K562 (cell line): ENCODE results near the gene TSPAN1. TPM values are rescaled to one million over a fixed set of nuclear protein-coding genes. Genes with fewer than 3 reads are reported as not detected.

ENCODE experiments used
- ARHGAP35 ChIP-seq: fragments of 450-650 bp; IDR thresholded peaks from 2 replicates; pipeline ENCODE4 v1.6.1; 2018; ENCODE audit not compliant: partially characterized antibody
- ATF2 ChIP-seq: sonication (generic); formaldehyde crosslinking; IDR thresholded peaks from 2 replicates; pipeline ENCODE4 v1.8.1; 2022; ENCODE audit warnings: missing genetic modification reagents
- ATF7 ChIP-seq: fragments of 450-650 bp; IDR thresholded peaks from 2 replicates; pipeline ENCODE4 v1.7.1; 2014; ENCODE audit warnings: mild to moderate bottlenecking, moderate library complexity
- CBX3 ChIP-seq, 2 experiments: IDR thresholded peaks; 1 replicate in 1 of 2; 2 replicates in 1 of 2; pipeline ENCODE4 v1.6.1; 2012; ENCODE audit warnings: inconsistent platforms in 2 of 2, low read length in 2 of 2, borderline replicate concordance in 1 of 2, control low read depth in 1 of 2
- HIVEP1 ChIP-seq: fragments of 250-450 bp; sonication (Bioruptor Pico); IDR thresholded peaks from 2 replicates; pipeline ENCODE4 v1.4.0; 2020; ENCODE audit warnings: mild to moderate bottlenecking
- MTA1 ChIP-seq: fragments of 450-650 bp; IDR thresholded peaks from 2 replicates; pipeline ENCODE4 v1.6.1; 2017; ENCODE audit warnings: borderline replicate concordance
- RERE ChIP-seq: sonication (generic); formaldehyde crosslinking; IDR thresholded peaks from 2 replicates; pipeline ENCODE4 v1.8.0; 2023; ENCODE audit warnings: missing genetic modification reagents, mild to moderate bottlenecking, borderline replicate concordance
- SNRNP70 ChIP-seq: fragments of 200-400 bp; formaldehyde crosslinking; optimal IDR thresholded peaks from 2 replicates; pipeline ENCODE3; 2017; ENCODE audit warnings: low read depth, low read length
- SPI1 ChIP-seq: IDR thresholded peaks from 2 replicates; pipeline ENCODE4 v1.6.1; 2011; ENCODE audit warnings: low read depth, low read length, control low read depth, borderline replicate concordance
- SREBF2 ChIP-seq: sonication (generic); formaldehyde crosslinking; IDR thresholded peaks from 2 replicates; pipeline ENCODE4 v1.4.0; 2020; ENCODE audit warnings: mild to moderate bottlenecking, missing genetic modification reagents
- ZNF24 ChIP-seq: fragments of 450-650 bp; IDR thresholded peaks from 2 replicates; pipeline ENCODE4 v1.6.1; 2016
- ZNF780A ChIP-seq: fragments of 250-450 bp; sonication (Bioruptor Pico); IDR thresholded peaks from 2 replicates; pipeline ENCODE4 v1.5.0; 2021; ENCODE audit warnings: mild to moderate bottlenecking
- polyA plus RNA-seq, 8 experiments: library from polyadenylated mRNA; depleted of rRNA in 4 of 8; stranded (reverse) in 5 of 8; unstranded in 3 of 8; fragments of >200 nt; fragmentation: Nextera tagmentation in 2 of 8; fragmentation: Illumina TruSeq in 1 of 8; extraction: Ambion mirVana in 2 of 8; extraction: Trizol in 1 of 8; gene quantifications; 2 replicates each; pipeline versions ENCODE4 v1.2.1 to v1.2.3, GENCODE V29; 2011 to 2014; ENCODE audit warnings: inconsistent platforms in 1 of 8, missing spikeins in 1 of 8
- total RNA-seq, 7 experiments: library from RNA; depleted of rRNA in 6 of 7; stranded (reverse); fragments of >200 nt in 6 of 7; fragmentation: Illumina TruSeq in 2 of 7; extraction: Trizol in 2 of 7; gene quantifications; 2 replicates each; pipeline versions ENCODE4 v1.2.1 to v1.2.3, GENCODE V29; 2011 to 2021; ENCODE audit warnings: low replicate concordance in 1 of 7

TSPAN1 gene
- total and polyA plus RNA-seq, 9 of the 15 experiments (the other 6 are each of a cell fraction or from before 2014, with no cell fraction given) = 0.58 TPM; not detected in 8

- no peak for TF ChIP-seq CBX3 (IDR thresholded peaks at IDR 0.05; ENCODE audit: borderline replicate concordance in 1 of 2, low read length in 2 of 2)
- TF ChIP-seq SREBF2 (CRISPR knock-in tag) = no peak
- no peak for TF ChIP-seq HIVEP1 (CRISPR knock-in tag)
- no peak for TF ChIP-seq SPI1
- no peak for TF ChIP-seq SNRNP70
- no peak for TF ChIP-seq ATF2 (CRISPR knock-in tag)
- no peak for TF ChIP-seq ZNF780A (CRISPR knock-in tag)
- TF ChIP-seq MTA1 = no peak
- no peak for TF ChIP-seq ATF7
- TF ChIP-seq ZNF24 = no peak
- no peak for TF ChIP-seq RERE (CRISPR knock-in tag)
- TF ChIP-seq ARHGAP35 = no peak
These were observed 46.5 kb upstream of the TSPAN1 start (continued) for GRCh38 chr1:46128344-46128743.
